NB4 (cell line): ENCODE data around the gene ITPR3.

Experiments used
- DNase-seq: peaks from one replicate; pipeline ENCODE4 v3.0.0; 2010; ENCODE audit warnings: low read depth
- H3K4me3 ChIP-seq: one replicate; pipeline ENCODE4 v1.5.1; 2011; ENCODE audit warnings: mild to moderate bottlenecking, low read depth, low read length, moderate library complexity
- CTCF ChIP-seq: IDR thresholded peaks from one replicate; pipeline ENCODE4 v1.5.1; 2012; ENCODE audit warnings: low read depth, low read length
- MAX ChIP-seq: IDR thresholded peaks from 2 replicates; pipeline ENCODE4 v1.6.1; 2011; ENCODE audit warnings: low read depth, low read length
- MYC ChIP-seq: IDR thresholded peaks from 2 replicates; pipeline ENCODE4 v1.6.1; 2011; ENCODE audit warnings: low read depth, low read length
- POLR2A ChIP-seq: IDR thresholded peaks from 2 replicates; pipeline ENCODE4 v1.6.1; 2011; ENCODE audit warnings: mild to moderate bottlenecking; ENCODE audit not compliant: insufficient read length; ENCODE audit errors: extremely low read depth

ITPR3 gene

GRCh38 chr6:33632558-33633039 lies 11.5 kb downstream of the ITPR3 start:
- no peak overlapping the region for H3K4me3 ChIP-seq
- DNase-seq: peak; percentile 69
- TF ChIP-seq MYC (no peak), CTCF (peak; percentile 88), MAX (no peak), POLR2A (no peak)

GRCh38 chr6:33633084-33633461 lies 12.0 kb downstream of the ITPR3 start:
- TF ChIP-seq MYC (no peak), CTCF (no peak), POLR2A (no peak), MAX (no peak)
- no peak for DNase-seq
- no peak overlapping the region for H3K4me3 ChIP-seq

- no peak for TF ChIP-seq MAX
- TF ChIP-seq POLR2A: no peak
- no peak for TF ChIP-seq MYC
- TF ChIP-seq CTCF: no peak
- peak; percentile 56 for DNase-seq
- peak overlapping the region; percentile 49 for H3K4me3 ChIP-seq
Measured at GRCh38 chr6:33633462-33634158, 12.5 kb downstream of the ITPR3 start.

- H3K4me3 ChIP-seq: peak overlapping the region; percentile 49
- TF ChIP-seq MAX: no peak
- no peak for TF ChIP-seq POLR2A
- TF ChIP-seq MYC: no peak
- TF ChIP-seq CTCF: no peak
- no peak for DNase-seq
Measured at GRCh38 chr6:33634161-33634727, 13.1 kb downstream of the ITPR3 start.

- no peak for TF ChIP-seq MYC
- TF ChIP-seq POLR2A: no peak
- no peak for TF ChIP-seq MAX
- no peak for TF ChIP-seq CTCF
- DNase-seq: no peak
- no peak overlapping the region for H3K4me3 ChIP-seq
Measured at GRCh38 chr6:33634946-33635345, 13.8 kb downstream of the ITPR3 start.

- H3K4me3 ChIP-seq: no peak overlapping the region
- no peak for DNase-seq
- TF ChIP-seq MYC (no peak), POLR2A (no peak), CTCF (no peak), MAX (no peak)
Measured at GRCh38 chr6:33636655-33637054, 15.5 kb downstream of the ITPR3 start.
